Measurements from ENCODE around the gene NAPA. TPM values are rescaled to one million over a fixed set of nuclear protein-coding genes. Genes with fewer than 3 reads are reported as not detected.

NAPA gene
- total and polyA plus RNA-seq, 2 donors = 89.2 to 111 TPM

GRCh38 chr19:47534628-47535027 is 19.8 kb upstream of the NAPA start:
- WGBS = 72% methylated on average over 1 of the region's 1 CpG
- Histone ChIP-seq H3K9me3 (ENCODE audit: control insufficient read depth in 2 of 2, insufficient read depth in 1 of 2, low read length in 1 of 2) (no peaks in the 10 kb centered on the region), H3K27ac (ENCODE audit: low read depth in 1 of 2, low read length in 1 of 2) (no peak overlapping the region), H3K36me3 (ENCODE audit: control insufficient read depth in 2 of 2, insufficient read depth in 2 of 2, low read length in 1 of 2) (no peaks in the 10 kb centered on the region), H3K4me3 (ENCODE audit: low read length in 2 of 2) (no peak overlapping the region), H3K4me1 (ENCODE audit: control insufficient read depth in 2 of 2, insufficient read depth in 2 of 2, low read length in 2 of 2) (peaks cover 0 to 3% of the 10 kb centered on the region in 2 donors), H3K27me3 (ENCODE audit: control insufficient read depth in 2 of 2, insufficient read depth in 1 of 2, low read length in 1 of 2) (peaks cover 0 to 31% of the 10 kb centered on the region in 2 donors)
- no peak for DNase-seq (ENCODE audit: low read depth in 6 of 9, low spot score in 9 of 9)

GRCh38 chr19:47531640-47532387 is 17.0 kb upstream of the NAPA start:
- Histone ChIP-seq H3K9me3 (ENCODE audit: control insufficient read depth in 2 of 2, insufficient read depth in 1 of 2, low read length in 1 of 2) (no peaks in the 10 kb centered on the region), H3K27ac (ENCODE audit: low read depth in 1 of 2, low read length in 1 of 2) (no peak overlapping the region), H3K4me1 (ENCODE audit: control insufficient read depth in 2 of 2, insufficient read depth in 2 of 2, low read length in 2 of 2) (peaks cover 0 to 3% of the 10 kb centered on the region in 2 donors), H3K36me3 (ENCODE audit: control insufficient read depth in 2 of 2, insufficient read depth in 2 of 2, low read length in 1 of 2) (no peaks in the 10 kb centered on the region), H3K27me3 (ENCODE audit: control insufficient read depth in 2 of 2, insufficient read depth in 1 of 2, low read length in 1 of 2) (peaks cover 0 to 21% of the 10 kb centered on the region in 2 donors), H3K4me3 (ENCODE audit: low read length in 2 of 2) (no peak overlapping the region)
- WGBS = 72% methylated on average over 14 of the region's 14 CpGs
- DNase-seq (ENCODE audit: low read depth in 6 of 9, low spot score in 9 of 9) = no peak

GRCh38 chr19:47529018-47529742 is 14.3 kb upstream of the NAPA start:
- no peaks in the 10 kb centered on the region for H3K36me3 ChIP-seq (ENCODE audit: control insufficient read depth in 2 of 2, insufficient read depth in 2 of 2, low read length in 1 of 2)
- WGBS = 82% methylated on average over 16 of the region's 16 CpGs
- peaks cover 2 to 19% of the 10 kb centered on the region in 2 donors for H3K27me3 ChIP-seq (ENCODE audit: control insufficient read depth in 2 of 2, insufficient read depth in 1 of 2, low read length in 1 of 2)
- DNase-seq (ENCODE audit: low read depth in 6 of 9, low spot score in 9 of 9) = no peak
- no peaks in the 10 kb centered on the region for H3K9me3 ChIP-seq (ENCODE audit: control insufficient read depth in 2 of 2, insufficient read depth in 1 of 2, low read length in 1 of 2)
- H3K4me1 ChIP-seq (ENCODE audit: control insufficient read depth in 2 of 2, insufficient read depth in 2 of 2, low read length in 2 of 2) = peaks cover 0 to 3% of the 10 kb centered on the region in 2 donors
- no peak overlapping the region for H3K27ac ChIP-seq (ENCODE audit: low read depth in 1 of 2, low read length in 1 of 2)
- H3K4me3 ChIP-seq (ENCODE audit: low read length in 2 of 2) = no peak overlapping the region

GRCh38 chr19:47526798-47527197 is 11.9 kb upstream of the NAPA start:
- no peak overlapping the region for H3K4me3 ChIP-seq (ENCODE audit: low read length in 2 of 2)
- H3K27me3 ChIP-seq (ENCODE audit: control insufficient read depth in 2 of 2, insufficient read depth in 1 of 2, low read length in 1 of 2) = peaks cover 2 to 21% of the 10 kb centered on the region in 2 donors
- WGBS = 87% methylated on average over 3 of the region's 3 CpGs

GRCh38 chr19:47523473-47523872 is 8.6 kb upstream of the NAPA start:
- WGBS = 60% methylated on average over 7 of the region's 7 CpGs
- no peak overlapping the region for H3K4me3 ChIP-seq (ENCODE audit: low read length in 2 of 2)
- peaks cover 2 to 26% of the 10 kb centered on the region in 2 donors for H3K27me3 ChIP-seq (ENCODE audit: control insufficient read depth in 2 of 2, insufficient read depth in 1 of 2, low read length in 1 of 2)

More at GRCh38 chr19:47526798-47527197, 11.9 kb upstream of the NAPA start:
- Histone ChIP-seq H3K9me3 (ENCODE audit: control insufficient read depth in 2 of 2, insufficient read depth in 1 of 2, low read length in 1 of 2) (peaks cover 0 to 6% of the 10 kb centered on the region in 2 donors), H3K4me1 (ENCODE audit: control insufficient read depth in 2 of 2, insufficient read depth in 2 of 2, low read length in 2 of 2) (peaks cover 3 to 16% of the 10 kb centered on the region in 2 donors), H3K36me3 (ENCODE audit: control insufficient read depth in 2 of 2, insufficient read depth in 2 of 2, low read length in 1 of 2) (no peaks in the 10 kb centered on the region), H3K27ac (ENCODE audit: low read depth in 1 of 2, low read length in 1 of 2) (no peak overlapping the region)
- DNase-seq (ENCODE audit: low read depth in 6 of 9, low spot score in 9 of 9) = no peak

GRCh38 chr19:47521473-47522180 is 6.8 kb upstream of the NAPA start:
- peaks cover 2 to 26% of the 10 kb centered on the region in 2 donors for H3K27me3 ChIP-seq (ENCODE audit: control insufficient read depth in 2 of 2, insufficient read depth in 1 of 2, low read length in 1 of 2)
- no peaks in the 10 kb centered on the region for H3K36me3 ChIP-seq (ENCODE audit: control insufficient read depth in 2 of 2, insufficient read depth in 2 of 2, low read length in 1 of 2)
- H3K4me1 ChIP-seq (ENCODE audit: control insufficient read depth in 2 of 2, insufficient read depth in 2 of 2, low read length in 2 of 2) = peaks cover 28 to 62% of the 10 kb centered on the region in 2 donors
- no peak for DNase-seq (ENCODE audit: low read depth in 6 of 9, low spot score in 9 of 9)
- H3K27ac ChIP-seq (ENCODE audit: low read depth in 1 of 2, low read length in 1 of 2) = no peak overlapping the region
- H3K9me3 ChIP-seq (ENCODE audit: control insufficient read depth in 2 of 2, insufficient read depth in 1 of 2, low read length in 1 of 2) = peaks cover 0 to 6% of the 10 kb centered on the region in 2 donors
- no peak overlapping the region for H3K4me3 ChIP-seq (ENCODE audit: low read length in 2 of 2)
- WGBS = 57% methylated on average over 20 of the region's 20 CpGs

More at GRCh38 chr19:47523473-47523872, 8.6 kb upstream of the NAPA start:
- Histone ChIP-seq H3K27ac (ENCODE audit: low read depth in 1 of 2, low read length in 1 of 2) (no peak overlapping the region), H3K36me3 (ENCODE audit: control insufficient read depth in 2 of 2, insufficient read depth in 2 of 2, low read length in 1 of 2) (no peaks in the 10 kb centered on the region), H3K4me1 (ENCODE audit: control insufficient read depth in 2 of 2, insufficient read depth in 2 of 2, low read length in 2 of 2) (peaks cover 12 to 43% of the 10 kb centered on the region in 2 donors), H3K9me3 (ENCODE audit: control insufficient read depth in 2 of 2, insufficient read depth in 1 of 2, low read length in 1 of 2) (peaks cover 0 to 6% of the 10 kb centered on the region in 2 donors)
- DNase-seq (ENCODE audit: low read depth in 6 of 9, low spot score in 9 of 9) = no peak

GRCh38 chr19:47520839-47521238 is 6.0 kb upstream of the NAPA start:
- H3K9me3 ChIP-seq (ENCODE audit: control insufficient read depth in 2 of 2, insufficient read depth in 1 of 2, low read length in 1 of 2) = peaks cover 0 to 6% of the 10 kb centered on the region in 2 donors
- WGBS = 92% methylated on average over 6 of the region's 6 CpGs
- peaks cover 35 to 69% of the 10 kb centered on the region in 2 donors for H3K4me1 ChIP-seq (ENCODE audit: control insufficient read depth in 2 of 2, insufficient read depth in 2 of 2, low read length in 2 of 2)
- H3K27ac ChIP-seq (ENCODE audit: low read depth in 1 of 2, low read length in 1 of 2) = no peak overlapping the region
- no peak for DNase-seq (ENCODE audit: low read depth in 6 of 9, low spot score in 9 of 9)
- no peaks in the 10 kb centered on the region for H3K36me3 ChIP-seq (ENCODE audit: control insufficient read depth in 2 of 2, insufficient read depth in 2 of 2, low read length in 1 of 2)
- no peak overlapping the region for H3K4me3 ChIP-seq (ENCODE audit: low read length in 2 of 2)
- H3K27me3 ChIP-seq (ENCODE audit: control insufficient read depth in 2 of 2, insufficient read depth in 1 of 2, low read length in 1 of 2) = peaks cover 0 to 26% of the 10 kb centered on the region in 2 donors

GRCh38 chr19:47520343-47520806 is 5.5 kb upstream of the NAPA start:
- Histone ChIP-seq H3K9me3 (ENCODE audit: control insufficient read depth in 2 of 2, insufficient read depth in 1 of 2, low read length in 1 of 2) (peaks cover 0 to 6% of the 10 kb centered on the region in 2 donors), H3K27me3 (ENCODE audit: control insufficient read depth in 2 of 2, insufficient read depth in 1 of 2, low read length in 1 of 2) (peaks cover 0 to 26% of the 10 kb centered on the region in 2 donors), H3K4me3 (ENCODE audit: low read length in 2 of 2) (no peak overlapping the region), H3K27ac (ENCODE audit: low read depth in 1 of 2, low read length in 1 of 2) (no peak overlapping the region), H3K4me1 (ENCODE audit: control insufficient read depth in 2 of 2, insufficient read depth in 2 of 2, low read length in 2 of 2) (peaks cover 39 to 74% of the 10 kb centered on the region in 2 donors), H3K36me3 (ENCODE audit: control insufficient read depth in 2 of 2, insufficient read depth in 2 of 2, low read length in 1 of 2) (no peaks in the 10 kb centered on the region)
- 94% methylated on average over 10 of the region's 10 CpGs for WGBS
- DNase-seq (ENCODE audit: low read depth in 6 of 9, low spot score in 9 of 9) = no peak
